Gastroesophageal sphincter (tissue), 4 donors: ENCODE results near the gene SPRR2G. TPM values are rescaled to one million over a fixed set of nuclear protein-coding genes. Genes with fewer than 3 reads are reported as not detected.
"Not testable (repeated sequence)": the region's sequence is repeated elsewhere in the genome, so short reads cannot be mapped to it uniquely, and the experiment has no call there.

ENCODE experiments used
- ATAC-seq: fragments of 150-250 bp; one replicate; pipeline ENCODE4 v1.9.1; 2016; ENCODE audit warnings: mild to moderate bottlenecking, moderate library complexity
- H3K27ac ChIP-seq, 4 donors: fragments of 200-600 bp; sonication (generic) in 3 of 4; 1 replicate in 3 of 4; 2 replicates in 1 of 4; pipeline ENCODE4 v1.5.1; 2016 to 2019
- H3K27me3 ChIP-seq: fragments of 200-600 bp; sonication (generic); one replicate; pipeline ENCODE4 v1.5.1; 2019
- H3K36me3 ChIP-seq, 2 donors: fragments of 200-600 bp; sonication (generic); one replicate each; pipeline ENCODE4 v1.5.1; 2019; ENCODE audit warnings: control low read depth in 1 of 2
- H3K4me1 ChIP-seq, 3 donors: fragments of 200-600 bp; sonication (generic); 1 replicate in 2 of 3; 2 replicates in 1 of 3; pipeline ENCODE4 v1.5.1; 2016 to 2019; ENCODE audit warnings: control low read depth in 2 of 3
- H3K4me3 ChIP-seq, 2 donors: fragments of 200-600 bp; sonication (generic); one replicate each; pipeline ENCODE4 v1.5.1; 2019; ENCODE audit warnings: mild to moderate bottlenecking in 1 of 2, moderate library complexity in 1 of 2
- H3K9me3 ChIP-seq, 3 donors: fragments of 200-600 bp; sonication (generic); one replicate each; pipeline ENCODE4 v1.5.1; 2017 to 2019; ENCODE audit warnings: control low read depth in 2 of 3
- EP300 ChIP-seq: sonication (generic); formaldehyde crosslinking; IDR thresholded peaks from one replicate; pipeline ENCODE4 v1.6.1; 2017; ENCODE audit warnings: antibody characterized with exemption, mild to moderate bottlenecking
- POLR2A ChIP-seq, 2 donors: fragments of 450-650 bp; IDR thresholded peaks; one replicate each; pipeline ENCODE4 v1.6.1; 2017; ENCODE audit warnings: antibody characterized with exemption in 2 of 2, mild to moderate bottlenecking in 2 of 2, moderate library complexity in 1 of 2
- POLR2AphosphoS5 ChIP-seq: sonication (generic); formaldehyde crosslinking; IDR thresholded peaks from one replicate; pipeline ENCODE4 v1.6.1; 2017; ENCODE audit warnings: antibody characterized with exemption
- WGBS, 2 donors: methylation state at CpG; one replicate each; pipeline ENCODE4 v1.1.5; 2018; ENCODE audit warnings: low coverage in 1 of 2; 5-methylcytosine and 5-hydroxymethylcytosine counted together
- total RNA-seq, 4 donors: library from RNA; depleted of rRNA; stranded (reverse); fragments of >200 nt; gene quantifications; one replicate each; pipeline ENCODE4 v1.1.0, GENCODE V29; 2016
- TF ChIP-seq, protein P1 (sequence below), 4 experiments: fragments of 200-600 bp in 2 of 4; fragments of 450-650 bp in 2 of 4; sonication (generic) in 1 of 4; IDR thresholded peaks; one replicate each; pipeline ENCODE4 v1.5.1; 2017 to 2019; ENCODE audit warnings: antibody characterized with exemption in 4 of 4, mild to moderate bottlenecking in 2 of 4, moderate library complexity in 2 of 4

SPRR2G gene
- total RNA-seq, 4 donors from 2014 or later = not detected

DNA sequence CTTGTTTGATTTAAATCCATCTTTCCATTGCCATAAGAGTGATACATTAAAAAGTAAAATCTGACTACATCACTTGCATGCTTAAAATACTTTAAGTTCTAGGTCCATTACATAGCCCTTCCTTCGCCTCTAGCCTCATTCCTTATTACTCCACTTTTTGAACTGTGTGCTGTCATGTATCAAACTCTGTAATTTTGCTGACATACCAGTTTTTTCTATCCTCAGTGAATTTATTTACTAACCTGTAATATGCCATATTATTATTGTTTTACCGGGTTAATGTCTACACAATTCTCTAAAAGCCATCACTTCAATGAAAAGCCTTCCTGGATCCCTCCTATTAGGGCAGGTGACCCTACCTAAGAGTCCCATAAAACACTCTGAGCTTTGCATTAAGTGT is 4.9 kb upstream of the SPRR2G start:
- Histone ChIP-seq H3K4me3 (no peak overlapping the region), H3K36me3 (no peaks in the 10 kb centered on the region), H3K27ac (no peak overlapping the region), H3K27me3 (no peaks in the 10 kb centered on the region), H3K4me1 (no peaks in the 10 kb centered on the region), H3K9me3 (peaks cover 0 to 18% (median 0%) of the 10 kb centered on the region in 3 donors)
- ATAC-seq = no peak
- TF ChIP-seq EP300 (no peak), POLR2AphosphoS5 (no peak), POLR2A (IDR thresholded peaks at IDR 0.05) (no peak)
- 85 to 89% methylated on average over 1 to 2 of the region's 2 CpGs for WGBS, 2 donors

DNA sequence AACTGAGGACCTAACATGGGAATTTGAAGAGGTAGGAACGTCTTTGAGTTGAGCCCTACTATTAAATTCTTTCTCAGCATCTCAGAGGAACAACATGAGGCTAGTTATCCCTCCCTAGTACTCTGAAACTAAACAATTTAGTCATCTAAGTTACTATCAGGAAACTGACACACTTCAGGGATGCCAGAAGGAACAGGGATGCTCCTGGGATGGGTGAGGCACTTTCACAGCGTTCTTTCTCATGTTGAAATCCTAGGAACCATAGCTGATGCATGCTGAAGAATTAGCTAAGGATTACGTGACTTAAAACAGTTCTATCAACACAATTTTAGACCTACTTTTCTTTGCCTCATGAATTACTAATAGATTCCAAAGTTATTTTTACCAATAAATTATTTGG is 1.8 kb upstream of the SPRR2G start:
- H3K4me1 ChIP-seq = no peaks in the 10 kb centered on the region
- H3K9me3 ChIP-seq = no peaks in the 10 kb centered on the region
- H3K27me3 ChIP-seq = no peaks in the 10 kb centered on the region
- no peak for ATAC-seq
- H3K36me3 ChIP-seq = no peaks in the 10 kb centered on the region
- H3K4me3 ChIP-seq = no peak overlapping the region
- no peak for TF ChIP-seq POLR2AphosphoS5
- TF ChIP-seq POLR2A (IDR thresholded peaks at IDR 0.05) = no peak
- TF ChIP-seq, protein P1, sequence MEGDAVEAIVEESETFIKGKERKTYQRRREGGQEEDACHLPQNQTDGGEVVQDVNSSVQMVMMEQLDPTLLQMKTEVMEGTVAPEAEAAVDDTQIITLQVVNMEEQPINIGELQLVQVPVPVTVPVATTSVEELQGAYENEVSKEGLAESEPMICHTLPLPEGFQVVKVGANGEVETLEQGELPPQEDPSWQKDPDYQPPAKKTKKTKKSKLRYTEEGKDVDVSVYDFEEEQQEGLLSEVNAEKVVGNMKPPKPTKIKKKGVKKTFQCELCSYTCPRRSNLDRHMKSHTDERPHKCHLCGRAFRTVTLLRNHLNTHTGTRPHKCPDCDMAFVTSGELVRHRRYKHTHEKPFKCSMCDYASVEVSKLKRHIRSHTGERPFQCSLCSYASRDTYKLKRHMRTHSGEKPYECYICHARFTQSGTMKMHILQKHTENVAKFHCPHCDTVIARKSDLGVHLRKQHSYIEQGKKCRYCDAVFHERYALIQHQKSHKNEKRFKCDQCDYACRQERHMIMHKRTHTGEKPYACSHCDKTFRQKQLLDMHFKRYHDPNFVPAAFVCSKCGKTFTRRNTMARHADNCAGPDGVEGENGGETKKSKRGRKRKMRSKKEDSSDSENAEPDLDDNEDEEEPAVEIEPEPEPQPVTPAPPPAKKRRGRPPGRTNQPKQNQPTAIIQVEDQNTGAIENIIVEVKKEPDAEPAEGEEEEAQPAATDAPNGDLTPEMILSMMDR (IDR thresholded peaks at IDR 0.05) = no peak
- TF ChIP-seq EP300 = no peak
- no peak overlapping the region for H3K27ac ChIP-seq
- WGBS, 2 donors = 68% methylated on average over 3 of the region's 3 CpGs

DNA sequence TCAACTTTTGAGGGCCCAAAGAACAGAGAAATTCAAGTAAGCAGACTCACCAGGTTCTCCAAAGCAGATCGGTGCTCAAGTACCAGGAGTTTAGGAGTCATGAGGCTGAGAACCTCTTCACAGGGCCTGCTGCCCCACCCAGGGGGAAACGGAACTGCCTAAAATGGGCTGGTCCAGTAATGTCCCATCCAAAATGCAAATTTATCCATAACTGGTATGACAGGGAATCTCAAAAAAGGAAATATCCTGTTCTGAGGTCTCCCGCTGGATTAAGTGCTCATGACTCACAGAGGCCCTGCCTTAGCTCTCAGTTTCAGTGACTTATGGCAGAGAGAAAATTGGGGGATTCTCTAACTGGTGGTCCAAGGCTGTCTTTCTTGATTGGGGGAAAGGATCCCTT is 9.3 kb downstream of the SPRR2G start:
- H3K36me3 ChIP-seq = no peaks in the 10 kb centered on the region
- ATAC-seq = no peak

DNA sequence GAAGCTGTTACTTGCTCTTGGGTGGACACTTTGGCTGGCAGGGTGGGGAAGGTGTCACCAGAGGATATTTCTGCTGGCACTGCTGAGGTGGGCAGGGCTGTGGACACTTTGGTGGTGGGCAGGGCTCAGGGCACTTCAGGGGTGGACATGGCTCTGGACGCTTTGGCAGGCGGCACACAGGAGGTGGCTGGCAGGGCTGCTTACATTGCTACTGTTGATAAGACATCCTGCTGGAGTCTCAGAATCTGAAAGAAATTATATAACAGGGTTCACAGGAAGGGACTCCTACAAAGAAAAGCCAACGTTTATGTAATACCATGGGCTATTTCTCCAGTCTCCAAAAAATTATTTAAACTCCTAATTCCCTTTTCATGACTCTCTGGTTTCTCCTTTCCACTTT is 10.2 kb downstream of the SPRR2G start:
- TF ChIP-seq POLR2A (IDR thresholded peaks at IDR 0.05) = no peak
- no peak for TF ChIP-seq POLR2AphosphoS5
- TF ChIP-seq, protein P1 (IDR thresholded peaks at IDR 0.05) = no peak
- TF ChIP-seq EP300 = no peak

More for the DNA sequence above, 9.3 kb downstream of the SPRR2G start:
- H3K9me3 ChIP-seq = no peaks in the 10 kb centered on the region
- TF ChIP-seq, protein P1 (IDR thresholded peaks at IDR 0.05) = no peak
- no peak for TF ChIP-seq EP300
- no peak for TF ChIP-seq POLR2A (IDR thresholded peaks at IDR 0.05)
- no peak for TF ChIP-seq POLR2AphosphoS5
- WGBS, 2 donors = 84 to 89% methylated on average over 1 to 2 of the region's 3 CpGs
- H3K27me3 ChIP-seq = peaks cover 4% of the 10 kb centered on the region
- no peaks in the 10 kb centered on the region for H3K4me1 ChIP-seq
- no peak overlapping the region for H3K27ac ChIP-seq
- no peak overlapping the region for H3K4me3 ChIP-seq

DNA sequence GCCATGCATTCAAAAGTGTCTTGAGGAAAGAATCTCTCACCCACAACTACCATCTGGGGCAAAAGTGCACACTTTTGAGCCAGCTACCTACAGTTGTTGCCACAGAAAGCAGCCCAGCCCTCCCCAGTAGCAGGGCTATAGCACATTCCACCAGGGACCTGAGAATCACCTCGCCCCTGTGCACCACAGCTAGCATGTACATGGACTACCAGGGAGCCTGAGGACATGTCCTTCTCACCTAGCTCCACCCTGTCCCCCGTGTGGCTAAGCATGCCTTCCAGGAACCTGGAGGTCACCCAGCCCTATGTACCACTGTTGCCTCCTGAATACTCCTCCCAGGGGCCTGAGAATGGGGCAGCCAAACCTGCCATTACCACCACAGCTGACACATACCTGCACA is 16.9 kb downstream of the SPRR2G start:
- WGBS, 2 donors = no CpG with 5 or more reads among the region's 2 CpGs
- Histone ChIP-seq H3K27ac (no peak overlapping the region), H3K36me3 (no peaks in the 10 kb centered on the region), H3K4me3 (no peak overlapping the region), H3K27me3 (no peaks in the 10 kb centered on the region), H3K9me3 (no peaks in the 10 kb centered on the region), H3K4me1 (no peaks in the 10 kb centered on the region)
- ATAC-seq = no peak
- no peak for TF ChIP-seq POLR2A (IDR thresholded peaks at IDR 0.05)

More for the DNA sequence above, 10.2 kb downstream of the SPRR2G start:
- Histone ChIP-seq H3K4me1 (no peaks in the 10 kb centered on the region), H3K36me3 (no peaks in the 10 kb centered on the region), H3K27me3 (peaks cover 3% of the 10 kb centered on the region), H3K9me3 (no peaks in the 10 kb centered on the region), H3K4me3 (no peak overlapping the region), H3K27ac (no peak overlapping the region)
- ATAC-seq = no peak
- WGBS, 2 donors = 12 to 14% methylated on average over 1 of the region's 3 CpGs

DNA sequence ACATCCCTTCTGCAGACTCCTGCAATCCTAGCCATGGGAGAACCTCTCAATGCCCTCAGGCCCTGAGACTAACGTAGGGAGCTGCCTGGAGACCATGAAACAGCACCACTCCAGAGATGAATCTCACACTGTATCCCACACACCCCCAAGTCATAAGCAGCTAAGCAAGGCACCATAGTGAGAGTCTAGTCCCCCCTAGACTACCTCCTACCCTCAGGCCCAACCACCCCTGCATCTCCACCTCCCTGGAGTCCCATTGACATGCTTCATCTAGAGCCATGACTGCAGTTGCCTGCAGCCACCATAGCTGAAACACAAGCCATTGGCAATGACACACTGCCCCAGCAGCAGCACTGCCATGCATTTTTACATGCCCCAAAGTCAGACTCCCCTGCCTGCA is 17.4 kb downstream of the SPRR2G start:
- no peaks in the 10 kb centered on the region for H3K27me3 ChIP-seq
- H3K4me1 ChIP-seq = no peaks in the 10 kb centered on the region
- TF ChIP-seq POLR2A (IDR thresholded peaks at IDR 0.05) (no peak), EP300 (no peak), POLR2AphosphoS5 (no peak)
- TF ChIP-seq, protein P1 (IDR thresholded peaks at IDR 0.05) = no peak
- no peak overlapping the region for H3K27ac ChIP-seq
- H3K9me3 ChIP-seq = no peaks in the 10 kb centered on the region
- WGBS, 2 donors = 40 to 60% methylated on average over 1 of the region's 1 CpG
- no peak overlapping the region for H3K4me3 ChIP-seq
- H3K36me3 ChIP-seq = no peaks in the 10 kb centered on the region
- ATAC-seq = no peak

DNA sequence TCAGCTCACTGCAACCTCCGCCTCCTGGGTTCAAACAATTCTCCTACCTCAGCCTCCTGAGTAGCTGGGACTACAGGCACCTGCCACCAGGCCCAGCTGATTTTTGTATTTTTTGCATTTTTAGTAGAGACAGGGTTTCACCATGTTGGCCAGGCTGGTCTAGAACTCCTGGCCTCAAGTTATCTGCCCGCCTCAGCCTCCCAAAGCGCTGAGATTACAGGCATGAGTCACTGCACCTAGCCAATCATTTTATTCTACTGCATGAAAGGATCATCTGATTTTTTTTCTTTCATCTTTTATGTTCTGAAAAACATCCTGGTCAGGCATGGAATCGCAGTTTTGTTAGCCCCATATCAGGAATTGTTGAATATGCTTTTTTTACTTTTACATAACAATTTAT is 22.0 kb downstream of the SPRR2G start:
- not testable (repeated sequence) for H3K4me3 ChIP-seq, H3K4me1 ChIP-seq
- 63 to 83% methylated on average over 1 to 4 of the region's 4 CpGs for WGBS, 2 donors

More for the DNA sequence above, 22.0 kb downstream of the SPRR2G start:
- not testable (repeated sequence) for ATAC-seq, H3K27me3 ChIP-seq, H3K27ac ChIP-seq, H3K36me3 ChIP-seq
- peaks cover 0 to 15% (median 0%) of the 10 kb centered on the region in 3 donors for H3K9me3 ChIP-seq
